Inflammatory macrophage (primary cell): ENCODE data around the gene SLC41A2.
A peak's percentile ranks its signal among the peaks of the same experiment; 100 is the strongest.
"Not testable (repeated sequence)": the region's sequence is repeated elsewhere in the genome, so short reads cannot be mapped to it uniquely, and the experiment has no call there.

Experiments
- DNase-seq, 2 donors: peaks; one replicate each; pipeline ENCODE4 v3.0.0-alpha.2; 2020 to 2022

Gene SLC41A2

GRCh38 chr12:104963757-104964156 is 5.7 kb upstream of the SLC41A2 start:
- DNase-seq: no peak

GRCh38 chr12:104960464-104960863 is 2.4 kb upstream of the SLC41A2 start:
- no peak for DNase-seq

- peak; percentile 18 to 26 for DNase-seq
These were observed 1.3 kb upstream of the SLC41A2 start for GRCh38 chr12:104959335-104959841.

GRCh38 chr12:104958805-104959334 is 780 bp upstream of the SLC41A2 start:
- DNase-seq: no peak

GRCh38 chr12:104957719-104958000 is 430 bp downstream of the SLC41A2 start:
- peak in 1 of 2 donors; percentile 18 for DNase-seq

GRCh38 chr12:104956870-104957718 is 996 bp downstream of the SLC41A2 start:
- no peak for DNase-seq

- no peak for DNase-seq
These were observed 2.4 kb downstream of the SLC41A2 start for GRCh38 chr12:104955703-104956102.

GRCh38 chr12:104953323-104953722 is 4.8 kb downstream of the SLC41A2 start:
- DNase-seq: no peak

- DNase-seq: no peak
These were observed 5.3 kb downstream of the SLC41A2 start for GRCh38 chr12:104952816-104953215.

GRCh38 chr12:104951759-104952509 is 6.2 kb downstream of the SLC41A2 start:
- no peak for DNase-seq

GRCh38 chr12:104948716-104949115 is 9.4 kb downstream of the SLC41A2 start:
- not testable (repeated sequence) for DNase-seq

GRCh38 chr12:104944252-104944651 is 13.8 kb downstream of the SLC41A2 start:
- DNase-seq: no peak

GRCh38 chr12:104943401-104943800 is 14.7 kb downstream of the SLC41A2 start:
- not testable (repeated sequence) for DNase-seq

- no peak for DNase-seq
These were observed 16.0 kb downstream of the SLC41A2 start for GRCh38 chr12:104942075-104942474.

GRCh38 chr12:104941454-104941853 is 16.6 kb downstream of the SLC41A2 start:
- DNase-seq: no peak

GRCh38 chr12:104939089-104939488 is 19.0 kb downstream of the SLC41A2 start:
- no peak for DNase-seq

- DNase-seq: no peak
These were observed 19.7 kb downstream of the SLC41A2 start for GRCh38 chr12:104938371-104938770.

GRCh38 chr12:104935886-104936285 is 22.2 kb downstream of the SLC41A2 start:
- DNase-seq: no peak

GRCh38 chr12:104933778-104934177 is 24.3 kb downstream of the SLC41A2 start:
- no peak for DNase-seq

- DNase-seq: no peak
These were observed 25.0 kb downstream of the SLC41A2 start for GRCh38 chr12:104933128-104933527.

GRCh38 chr12:104930388-104931326 is 27.4 kb downstream of the SLC41A2 start:
- no peak for DNase-seq

- peak; percentile 24 to 44 for DNase-seq
These were observed 28.1 kb downstream of the SLC41A2 start for GRCh38 chr12:104929977-104930376.
